GM10847 (cell line): Measurements from ENCODE around the gene FUT3.

Experiments used
- POLR2A ChIP-seq: IDR thresholded peaks from 2 replicates; pipeline ENCODE4 v1.6.1; 2011; ENCODE audit not compliant: insufficient read length; ENCODE audit errors: extremely low read depth

The FUT3 gene

GRCh38 chr19:5857203-5858081 lies 6.2 kb upstream of the FUT3 start:
- TF ChIP-seq POLR2A = no peak

- TF ChIP-seq POLR2A = no peak
Observed at GRCh38 chr19:5850743-5851293, 431 bp downstream of the FUT3 start.

GRCh38 chr19:5850189-5850588 lies 1.1 kb downstream of the FUT3 start:
- no peak for TF ChIP-seq POLR2A

- no peak for TF ChIP-seq POLR2A
Observed at GRCh38 chr19:5844456-5845433, 6.5 kb downstream of the FUT3 start.

- TF ChIP-seq POLR2A = no peak
Observed at GRCh38 chr19:5843295-5843927, 7.8 kb downstream of the FUT3 start.

- TF ChIP-seq POLR2A = no peak
Observed at GRCh38 chr19:5839065-5840017, 11.9 kb downstream of the FUT3 start, which contains the start of gene FUT6. Gene FUT6 (minus strand): TSS chr19:5839702. CDS start chr19:5832567, 7,135 bp downstream.

- TF ChIP-seq POLR2A = no peak
Observed at GRCh38 chr19:5838353-5839064, 12.7 kb downstream of the FUT3 start.

GRCh38 chr19:5837761-5838352 lies 13.4 kb downstream of the FUT3 start:
- no peak for TF ChIP-seq POLR2A

GRCh38 chr19:5832527-5833216 lies 18.6 kb downstream of the FUT3 start:
- TF ChIP-seq POLR2A = no peak

GRCh38 chr19:5832061-5832460 lies 19.2 kb downstream of the FUT3 start:
- TF ChIP-seq POLR2A = no peak

GRCh38 chr19:5831159-5831558 lies 20.1 kb downstream of the FUT3 start:
- no peak for TF ChIP-seq POLR2A

- TF ChIP-seq POLR2A = no peak
Observed at GRCh38 chr19:5829567-5830310, 21.5 kb downstream of the FUT3 start.
